HEK293 (cell line): ENCODE data around the gene TBCEL.

ENCODE experiments used
- ZNF121 ChIP-seq: fragments of 450-650 bp; formaldehyde crosslinking; IDR thresholded peaks from 2 replicates; pipeline ENCODE4 v1.5.1; 2016; ENCODE audit warnings: missing biosample characterization, missing genetic modification characterization
- ZNF146 ChIP-seq: fragments of 450-650 bp; formaldehyde crosslinking; IDR thresholded peaks from 2 replicates; pipeline ENCODE4 v1.5.1; 2016; ENCODE audit warnings: missing biosample characterization, missing genetic modification characterization
- ZNF239 ChIP-seq: fragments of 450-650 bp; formaldehyde crosslinking; IDR thresholded peaks from 2 replicates; pipeline ENCODE4 v1.5.1; 2016; ENCODE audit warnings: missing biosample characterization, missing genetic modification characterization
- ZNF280D ChIP-seq: fragments of 450-650 bp; formaldehyde crosslinking; IDR thresholded peaks from 2 replicates; pipeline ENCODE4 v1.5.1; 2016; ENCODE audit warnings: missing biosample characterization, missing genetic modification characterization
- ZSCAN18 ChIP-seq: fragments of 450-650 bp; formaldehyde crosslinking; IDR thresholded peaks from 2 replicates; pipeline ENCODE4 v1.5.1; 2016; ENCODE audit warnings: missing biosample characterization, missing genetic modification characterization
- TF ChIP-seq, protein P1 (sequence below): fragments of 450-650 bp; formaldehyde crosslinking; IDR thresholded peaks from 2 replicates; pipeline ENCODE4 v1.5.1; 2016; ENCODE audit warnings: missing biosample characterization, missing genetic modification characterization
- TF ChIP-seq, protein P2 (sequence below): fragments of 450-650 bp; formaldehyde crosslinking; IDR thresholded peaks from 2 replicates; pipeline ENCODE4 v1.5.1; 2017; ENCODE audit warnings: missing biosample characterization, missing genetic modification characterization

- no peak for TF ChIP-seq ZNF121 (tag by site-specific recombination)
- no peak for TF ChIP-seq ZNF146
- TF ChIP-seq, protein P1, sequence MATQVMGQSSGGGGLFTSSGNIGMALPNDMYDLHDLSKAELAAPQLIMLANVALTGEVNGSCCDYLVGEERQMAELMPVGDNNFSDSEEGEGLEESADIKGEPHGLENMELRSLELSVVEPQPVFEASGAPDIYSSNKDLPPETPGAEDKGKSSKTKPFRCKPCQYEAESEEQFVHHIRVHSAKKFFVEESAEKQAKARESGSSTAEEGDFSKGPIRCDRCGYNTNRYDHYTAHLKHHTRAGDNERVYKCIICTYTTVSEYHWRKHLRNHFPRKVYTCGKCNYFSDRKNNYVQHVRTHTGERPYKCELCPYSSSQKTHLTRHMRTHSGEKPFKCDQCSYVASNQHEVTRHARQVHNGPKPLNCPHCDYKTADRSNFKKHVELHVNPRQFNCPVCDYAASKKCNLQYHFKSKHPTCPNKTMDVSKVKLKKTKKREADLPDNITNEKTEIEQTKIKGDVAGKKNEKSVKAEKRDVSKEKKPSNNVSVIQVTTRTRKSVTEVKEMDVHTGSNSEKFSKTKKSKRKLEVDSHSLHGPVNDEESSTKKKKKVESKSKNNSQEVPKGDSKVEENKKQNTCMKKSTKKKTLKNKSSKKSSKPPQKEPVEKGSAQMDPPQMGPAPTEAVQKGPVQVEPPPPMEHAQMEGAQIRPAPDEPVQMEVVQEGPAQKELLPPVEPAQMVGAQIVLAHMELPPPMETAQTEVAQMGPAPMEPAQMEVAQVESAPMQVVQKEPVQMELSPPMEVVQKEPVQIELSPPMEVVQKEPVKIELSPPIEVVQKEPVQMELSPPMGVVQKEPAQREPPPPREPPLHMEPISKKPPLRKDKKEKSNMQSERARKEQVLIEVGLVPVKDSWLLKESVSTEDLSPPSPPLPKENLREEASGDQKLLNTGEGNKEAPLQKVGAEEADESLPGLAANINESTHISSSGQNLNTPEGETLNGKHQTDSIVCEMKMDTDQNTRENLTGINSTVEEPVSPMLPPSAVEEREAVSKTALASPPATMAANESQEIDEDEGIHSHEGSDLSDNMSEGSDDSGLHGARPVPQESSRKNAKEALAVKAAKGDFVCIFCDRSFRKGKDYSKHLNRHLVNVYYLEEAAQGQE (tag by site-specific recombination) = no peak
- no peak for TF ChIP-seq ZNF280D (tag by site-specific recombination)
- no peak for TF ChIP-seq ZNF239
- no peak for TF ChIP-seq ZSCAN18 (tag by site-specific recombination)
- TF ChIP-seq, protein P2, sequence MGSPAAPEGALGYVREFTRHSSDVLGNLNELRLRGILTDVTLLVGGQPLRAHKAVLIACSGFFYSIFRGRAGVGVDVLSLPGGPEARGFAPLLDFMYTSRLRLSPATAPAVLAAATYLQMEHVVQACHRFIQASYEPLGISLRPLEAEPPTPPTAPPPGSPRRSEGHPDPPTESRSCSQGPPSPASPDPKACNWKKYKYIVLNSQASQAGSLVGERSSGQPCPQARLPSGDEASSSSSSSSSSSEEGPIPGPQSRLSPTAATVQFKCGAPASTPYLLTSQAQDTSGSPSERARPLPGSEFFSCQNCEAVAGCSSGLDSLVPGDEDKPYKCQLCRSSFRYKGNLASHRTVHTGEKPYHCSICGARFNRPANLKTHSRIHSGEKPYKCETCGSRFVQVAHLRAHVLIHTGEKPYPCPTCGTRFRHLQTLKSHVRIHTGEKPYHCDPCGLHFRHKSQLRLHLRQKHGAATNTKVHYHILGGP (tag by site-specific recombination) = no peak
Measured at GRCh38 chr11:121035780-121036179, 11.9 kb downstream of the TBCEL start.
